GM19099 (cell line): Measurements from ENCODE around the gene TENT4A.

Experiments used
- POLR2A ChIP-seq: IDR thresholded peaks from 3 replicates; pipeline ENCODE4 v1.6.1; 2011; ENCODE audit warnings: low read depth; ENCODE audit not compliant: insufficient read length; ENCODE audit errors: extremely low read depth

Gene TENT4A

GRCh38 chr5:6686915-6687409 lies 26.3 kb upstream of the TENT4A start:
- TF ChIP-seq POLR2A = no peak

GRCh38 chr5:6687505-6687904 lies 25.7 kb upstream of the TENT4A start:
- TF ChIP-seq POLR2A = no peak

GRCh38 chr5:6692906-6693305 lies 20.3 kb upstream of the TENT4A start:
- no peak for TF ChIP-seq POLR2A

GRCh38 chr5:6698696-6699095 lies 14.5 kb upstream of the TENT4A start:
- no peak for TF ChIP-seq POLR2A

- no peak for TF ChIP-seq POLR2A
Measured at GRCh38 chr5:6699357-6699756, 13.9 kb upstream of the TENT4A start.

GRCh38 chr5:6700074-6700684 lies 13.1 kb upstream of the TENT4A start:
- TF ChIP-seq POLR2A = no peak

- TF ChIP-seq POLR2A = no peak
Measured at GRCh38 chr5:6700685-6701355, 12.4 kb upstream of the TENT4A start.

GRCh38 chr5:6701491-6701890 lies 11.7 kb upstream of the TENT4A start:
- no peak for TF ChIP-seq POLR2A

- no peak for TF ChIP-seq POLR2A
Measured at GRCh38 chr5:6702633-6703032, 10.6 kb upstream of the TENT4A start.

GRCh38 chr5:6703806-6704205 lies 9.4 kb upstream of the TENT4A start:
- TF ChIP-seq POLR2A = no peak

GRCh38 chr5:6704361-6704851 lies 8.8 kb upstream of the TENT4A start:
- no peak for TF ChIP-seq POLR2A

GRCh38 chr5:6705088-6705487 lies 8.1 kb upstream of the TENT4A start:
- TF ChIP-seq POLR2A = no peak

- no peak for TF ChIP-seq POLR2A
Measured at GRCh38 chr5:6705959-6706358, 7.3 kb upstream of the TENT4A start.

- TF ChIP-seq POLR2A = no peak
Measured at GRCh38 chr5:6707852-6708251, 5.4 kb upstream of the TENT4A start.

GRCh38 chr5:6708814-6709213 lies 4.4 kb upstream of the TENT4A start:
- TF ChIP-seq POLR2A = no peak

GRCh38 chr5:6710070-6710469 lies 3.2 kb upstream of the TENT4A start:
- no peak for TF ChIP-seq POLR2A
